HG02759 (cell line): ENCODE data around the gene CASTOR2.
"Not testable (repeated sequence)": the region's sequence is repeated elsewhere in the genome, so short reads cannot be mapped to it uniquely, and the experiment has no call there.

Experiments used
- ATAC-seq: cut with Tn5 transposase; IDR thresholded peaks from one replicate; pipeline ENCODE4 v1.9.1; 2021; ENCODE audit warnings: mild to moderate bottlenecking, moderate library complexity; ENCODE audit not compliant: unreplicated experiment

CASTOR2 gene

DNA sequence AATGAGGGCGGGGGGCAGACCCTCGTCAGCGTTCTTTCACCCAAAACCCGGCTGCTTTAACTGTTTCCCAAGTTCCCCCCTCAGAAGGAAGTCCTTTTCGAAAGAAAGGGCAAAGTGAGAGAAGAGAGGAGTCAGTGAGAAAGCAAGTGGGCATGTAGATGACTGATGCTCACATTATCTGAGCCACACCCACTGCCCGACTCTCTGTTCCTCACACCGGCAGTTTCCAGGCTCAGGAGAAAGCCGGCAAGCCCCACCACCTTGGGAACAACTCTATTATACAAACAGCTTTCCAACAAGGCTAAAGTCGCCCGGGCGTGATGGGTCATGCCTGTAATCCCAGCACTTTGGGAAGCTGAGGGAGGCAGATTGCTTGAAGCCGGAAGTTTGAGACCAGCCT lies 86.0 kb downstream of the CASTOR2 start:
- ATAC-seq = no peak

DNA sequence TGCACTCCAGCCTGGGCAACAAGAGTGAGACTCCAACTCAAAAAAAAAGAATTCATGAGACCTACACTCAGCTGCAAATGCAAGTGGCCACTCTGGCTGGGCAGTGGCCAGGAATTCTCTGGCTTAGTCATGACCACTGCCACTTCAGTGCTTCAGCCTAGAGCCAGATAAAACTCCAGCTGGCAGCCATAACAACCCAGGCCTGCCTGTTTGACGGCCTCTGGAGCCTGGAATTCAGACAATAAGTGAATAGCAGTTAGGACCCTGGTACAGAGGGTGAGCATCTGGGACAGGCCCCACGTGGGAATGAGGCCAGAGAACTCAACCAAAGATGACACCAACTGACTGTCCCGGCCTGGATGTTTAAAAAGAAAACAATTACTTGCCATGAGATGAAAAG lies 90.2 kb downstream of the CASTOR2 start:
- no peak for ATAC-seq

DNA sequence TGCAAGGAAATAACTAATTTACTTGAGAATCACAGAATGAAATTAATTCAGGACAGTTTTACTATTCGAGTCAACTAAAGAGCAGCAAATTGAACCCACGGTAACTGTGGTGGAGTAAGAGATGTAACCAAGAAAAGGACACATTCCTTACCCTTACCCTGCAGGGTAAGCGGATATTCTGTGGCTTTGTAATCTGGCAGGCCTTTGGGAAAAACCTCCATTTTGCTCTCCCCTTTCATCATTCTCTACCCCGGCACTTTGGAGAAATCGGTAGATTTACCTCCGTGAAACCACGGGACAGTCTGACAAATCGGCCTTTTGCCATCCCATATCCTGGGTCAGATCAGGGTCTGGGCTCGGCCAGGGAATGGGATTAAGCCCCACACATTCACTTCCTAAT lies 90.7 kb downstream of the CASTOR2 start:
- no peak for ATAC-seq

DNA sequence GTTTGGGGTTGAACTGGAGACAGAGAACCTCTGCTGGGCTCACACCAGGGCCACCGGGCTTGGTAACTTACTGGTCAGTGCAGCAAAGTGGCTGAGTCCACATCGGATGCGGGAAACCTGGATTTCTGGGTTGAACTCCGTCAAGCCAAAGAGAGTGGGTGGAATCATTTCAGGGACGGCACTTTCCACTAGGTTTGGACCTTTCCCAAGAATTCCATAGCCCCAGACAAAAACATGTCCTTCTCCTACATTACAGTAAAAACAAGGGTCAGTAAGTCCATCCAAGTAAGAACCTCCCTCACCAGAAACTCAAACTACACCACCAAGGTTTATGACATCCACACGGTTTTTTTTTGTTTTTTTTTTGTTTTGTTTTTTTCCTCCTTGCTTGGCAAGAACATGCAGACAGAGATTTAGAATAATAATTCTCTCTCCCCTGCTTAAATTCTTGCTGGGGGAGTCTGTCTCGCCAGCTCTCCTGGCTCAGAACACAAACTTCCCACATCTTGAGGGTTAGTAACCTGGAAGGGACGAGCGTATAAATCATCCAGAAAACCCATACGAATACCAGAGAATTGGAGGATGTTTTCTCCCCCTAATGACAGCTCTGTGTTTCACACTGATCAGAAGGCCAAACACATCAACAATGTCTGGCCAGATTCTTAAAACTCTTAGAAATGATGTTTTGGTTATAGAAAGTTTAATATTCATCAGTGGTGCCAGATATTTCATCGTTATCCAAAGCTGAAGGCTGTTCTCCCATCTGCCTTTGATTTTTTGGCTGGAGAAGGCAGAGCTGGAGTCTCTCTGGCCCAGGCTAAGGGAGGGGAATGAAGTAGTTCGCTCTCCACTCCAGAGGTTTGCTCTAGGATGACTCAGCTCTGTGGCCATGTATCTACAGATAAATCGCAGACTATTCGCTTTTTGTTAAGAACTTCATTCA lies 91.6 kb downstream of the CASTOR2 start:
- no peak for ATAC-seq

DNA sequence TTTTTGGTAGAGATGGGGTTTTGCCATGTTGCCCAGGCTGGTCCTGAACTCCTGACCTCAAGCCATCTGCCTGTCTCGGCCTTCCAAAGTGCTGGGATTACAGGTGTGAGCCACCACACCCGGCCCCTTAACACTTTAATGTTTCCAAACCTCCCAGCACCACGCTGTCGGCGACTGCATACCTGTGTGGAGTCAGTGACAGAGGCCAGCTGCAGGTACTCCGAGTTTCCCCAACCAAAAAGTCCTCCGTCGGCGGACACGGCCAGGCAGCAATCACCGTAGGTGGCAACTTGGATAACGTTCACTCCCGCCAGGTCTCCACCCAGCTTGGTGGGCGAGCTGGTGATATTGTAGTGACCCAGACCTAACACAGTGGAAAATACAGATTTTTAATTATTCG lies 93.9 kb downstream of the CASTOR2 start:
- ATAC-seq = no peak

DNA sequence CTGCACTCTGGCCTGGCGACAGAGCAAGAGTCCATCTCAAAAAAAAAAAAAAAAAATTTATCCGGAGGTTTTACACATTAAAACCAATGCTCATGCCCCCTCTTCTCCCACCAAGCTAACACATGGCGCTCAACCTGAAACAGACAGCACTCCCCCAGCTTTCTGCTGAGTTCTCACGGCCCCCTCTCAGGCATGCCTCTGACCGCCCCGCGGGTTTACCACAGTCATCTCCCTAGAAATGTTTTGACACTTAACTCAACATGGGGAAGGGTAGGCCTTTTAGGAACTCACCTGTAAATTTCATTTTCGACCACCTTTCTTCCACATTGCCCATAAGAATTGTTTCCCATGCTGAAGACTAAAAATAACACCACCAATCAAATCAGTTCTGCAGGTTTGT lies 99.8 kb downstream of the CASTOR2 start:
- no peak for ATAC-seq

DNA sequence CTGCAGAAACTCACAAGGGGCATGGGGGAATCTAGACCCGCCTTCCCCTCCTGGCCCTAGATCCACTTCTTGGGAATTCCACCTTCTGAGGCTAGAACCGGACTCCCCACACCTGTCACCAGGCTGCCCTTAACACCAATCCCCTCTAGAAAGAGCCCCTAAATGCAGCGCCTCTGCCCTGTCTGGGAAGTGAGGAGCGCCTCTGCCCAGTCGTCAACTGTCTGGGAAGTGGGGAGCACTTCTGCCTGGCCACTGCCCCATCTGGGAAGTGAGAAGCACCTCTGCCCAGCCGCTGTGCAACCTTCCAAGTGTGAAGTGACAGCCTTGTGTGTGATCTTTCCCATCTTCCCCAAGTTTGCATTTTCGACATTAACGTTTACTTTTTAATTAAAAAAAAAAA lies 100.3 kb downstream of the CASTOR2 start:
- ATAC-seq = no peak

DNA sequence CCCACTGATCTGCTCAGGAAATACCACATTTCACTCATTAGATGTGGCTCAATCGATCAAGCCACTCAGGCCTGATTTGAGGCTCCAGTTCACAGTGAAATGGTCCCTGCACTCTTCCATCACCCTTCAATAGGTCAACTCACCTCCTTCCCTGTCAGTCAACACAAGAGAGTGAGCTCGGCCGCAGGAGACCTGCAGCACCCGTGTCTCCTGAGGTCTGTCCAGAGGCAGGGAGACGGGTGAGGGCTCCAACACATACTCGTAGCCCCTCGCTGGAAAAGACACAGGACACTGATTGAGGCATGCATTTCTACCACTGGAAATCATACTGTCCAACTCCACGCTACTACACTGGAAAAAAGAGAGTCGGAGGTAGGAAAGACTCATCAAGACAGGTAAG lies 102.0 kb downstream of the CASTOR2 start:
- ATAC-seq = no peak

DNA sequence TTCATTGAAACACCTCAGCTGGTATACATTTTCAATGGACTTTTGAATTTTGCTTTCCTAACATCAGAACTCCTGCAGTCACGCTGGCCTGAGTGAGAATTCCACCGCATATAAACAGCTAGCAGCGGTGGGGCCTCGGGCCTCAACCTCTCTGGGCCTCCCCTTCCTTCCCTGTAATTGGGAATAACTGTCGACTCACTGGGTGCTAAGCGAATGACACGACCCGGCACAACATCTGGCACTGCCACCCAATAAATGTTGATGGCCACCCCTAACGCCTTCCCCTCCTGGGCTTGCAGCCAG lies 108.4 kb downstream of the CASTOR2 start:
- no peak for ATAC-seq

DNA sequence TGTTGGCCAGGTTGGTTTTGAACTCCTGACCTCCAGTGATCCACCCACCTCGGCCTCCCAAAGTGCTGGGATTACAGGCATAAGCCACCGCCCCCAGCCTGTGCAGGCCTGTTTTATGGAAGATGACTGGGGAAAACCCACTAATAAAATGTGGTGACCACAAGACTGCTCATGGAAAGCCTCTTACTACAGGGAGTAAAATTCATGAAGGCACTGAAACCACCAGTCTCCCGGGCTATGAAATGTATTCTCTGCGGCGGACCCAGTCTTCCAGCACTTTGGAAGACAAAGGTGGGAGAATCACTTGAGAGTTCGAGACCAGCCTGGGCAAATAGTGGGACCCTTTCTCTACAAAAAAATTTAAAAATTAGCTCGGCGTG lies 109.7 kb downstream of the CASTOR2 start:
- not testable (repeated sequence) for ATAC-seq
